GM19035 (cell line): ENCODE data around the gene CORO6.

Experiments used
- ATAC-seq: cut with Tn5 transposase; IDR thresholded peaks from one replicate; pipeline ENCODE4 v1.9.1; 2021; ENCODE audit not compliant: unreplicated experiment

Gene CORO6

GRCh38 chr17:29613856-29614255 is 8.9 kb downstream of the CORO6 start:
- no peak for ATAC-seq

GRCh38 chr17:29613352-29613837 is 9.3 kb downstream of the CORO6 start:
- no peak for ATAC-seq

DNA sequence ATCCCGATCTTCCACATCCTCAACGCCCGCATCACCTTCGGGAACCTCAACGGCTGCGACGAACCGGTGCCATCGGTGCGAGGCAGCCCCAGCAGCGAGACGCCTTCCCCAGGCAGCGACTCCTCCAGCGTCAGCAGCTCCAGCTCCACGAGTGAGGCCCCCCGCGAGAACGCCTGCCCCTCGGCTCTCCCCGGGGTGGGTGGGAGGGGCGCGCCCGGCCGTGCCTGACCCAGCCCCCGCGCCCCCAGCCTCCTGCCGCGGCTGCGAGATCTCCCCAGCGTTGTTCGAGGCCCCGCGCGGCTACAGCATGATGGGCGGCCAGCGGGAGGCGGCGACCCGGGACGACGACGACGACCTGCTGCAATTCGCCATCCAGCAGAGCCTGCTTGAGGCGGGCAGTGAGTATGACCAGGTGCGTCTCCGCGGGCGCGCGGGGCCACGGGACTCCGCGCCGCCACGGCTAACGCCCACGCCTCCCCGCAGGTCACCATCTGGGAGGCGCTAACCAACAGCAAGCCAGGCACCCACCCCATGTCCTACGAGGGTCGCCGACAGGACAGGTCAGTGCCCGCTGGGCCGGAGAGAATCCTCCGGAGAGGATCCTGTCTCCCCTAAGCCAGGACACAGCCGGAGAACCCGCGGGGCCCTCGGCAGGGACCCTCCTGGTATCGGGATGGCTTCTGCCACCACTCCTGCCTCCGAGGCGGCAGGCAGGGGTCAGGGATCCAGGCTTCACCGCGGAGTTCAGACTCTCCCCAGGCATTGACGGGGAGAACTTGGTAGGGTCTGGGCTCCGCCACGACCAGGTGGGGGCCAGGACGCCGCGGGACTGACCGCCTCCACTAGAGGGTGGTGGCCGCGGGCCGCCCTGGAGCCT is 10.1 kb downstream of the CORO6 start:
- no peak for ATAC-seq

DNA sequence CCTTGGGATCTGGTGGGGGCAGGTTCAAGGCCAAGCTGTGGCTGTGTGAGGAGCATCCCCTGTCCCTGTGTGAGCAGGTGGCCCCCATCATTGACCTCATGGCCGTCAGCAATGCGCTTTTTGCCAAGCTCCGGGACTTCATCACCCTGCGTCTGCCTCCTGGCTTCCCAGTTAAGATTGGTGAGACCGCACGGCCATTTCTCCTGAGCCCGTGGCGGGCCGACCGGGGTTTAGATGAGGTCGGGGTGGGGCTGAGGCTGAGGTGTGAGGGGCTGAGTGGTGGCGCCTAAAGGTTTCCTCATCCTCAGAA is 10.7 kb downstream of the CORO6 start:
- ATAC-seq = no peak

GRCh38 chr17:29611351-29612093 is 11.2 kb downstream of the CORO6 start:
- no peak for ATAC-seq

- no peak for ATAC-seq
These were observed 12.3 kb downstream of the CORO6 start for GRCh38 chr17:29610395-29610794.

GRCh38 chr17:29608986-29609385 is 13.7 kb downstream of the CORO6 start:
- ATAC-seq = no peak

DNA sequence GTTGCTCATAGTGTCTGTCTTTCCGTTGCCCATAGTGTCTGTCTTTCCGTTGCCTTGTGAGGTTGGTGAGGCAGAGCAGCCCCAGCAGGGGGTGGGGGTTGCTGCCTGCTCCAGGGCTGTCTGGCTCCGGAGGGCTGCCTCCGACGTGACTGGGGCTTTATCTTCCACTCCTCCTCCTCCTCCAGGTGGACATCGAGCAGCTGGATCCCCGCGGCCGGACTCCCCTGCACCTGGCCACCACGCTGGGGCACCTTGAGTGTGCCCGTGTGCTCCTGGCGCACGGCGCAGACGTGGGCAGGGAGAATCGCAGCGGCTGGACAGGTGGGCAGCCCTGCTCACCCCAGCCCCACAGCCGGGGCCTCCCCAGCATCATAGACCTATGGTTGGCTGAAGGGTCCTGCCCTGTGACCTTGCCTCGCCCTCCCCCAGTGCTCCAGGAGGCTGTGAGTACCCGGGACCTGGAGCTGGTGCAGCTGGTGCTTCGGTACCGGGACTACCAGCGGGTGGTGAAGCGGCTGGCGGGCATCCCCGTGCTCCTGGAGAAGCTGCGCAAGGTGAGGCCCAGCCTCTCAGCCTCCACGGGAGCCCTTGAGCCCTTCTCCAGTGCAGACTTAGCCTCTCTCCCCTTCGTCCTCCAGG is 15.0 kb downstream of the CORO6 start:
- ATAC-seq = no peak

DNA sequence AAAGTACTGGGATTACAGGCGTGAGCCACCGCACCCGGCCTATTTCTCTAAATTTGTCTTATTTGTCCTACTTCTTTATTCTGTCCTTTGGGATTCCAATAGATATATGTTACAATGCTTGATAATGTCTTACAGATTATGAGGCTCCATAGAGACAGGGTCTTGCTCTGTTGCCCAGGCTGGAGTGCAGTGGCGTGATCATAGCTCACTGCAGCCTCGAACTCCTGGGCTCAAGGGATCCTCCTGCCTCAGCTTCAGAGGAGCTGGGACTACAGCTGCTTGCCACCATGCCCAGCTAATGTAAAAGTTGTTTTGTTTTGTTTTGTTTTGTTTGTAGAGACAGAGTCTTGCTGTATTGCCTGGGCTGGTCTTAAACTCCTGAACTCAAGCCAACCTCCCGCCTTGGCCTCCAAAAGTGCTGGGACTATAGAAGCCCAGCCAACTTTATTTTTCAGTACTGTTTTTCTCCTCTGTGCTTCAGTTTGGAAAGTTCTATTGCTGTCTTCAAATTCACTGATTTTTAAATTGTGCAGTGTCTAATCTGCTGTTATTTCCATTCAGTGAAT is 19.5 kb downstream of the CORO6 start:
- no peak for ATAC-seq

DNA sequence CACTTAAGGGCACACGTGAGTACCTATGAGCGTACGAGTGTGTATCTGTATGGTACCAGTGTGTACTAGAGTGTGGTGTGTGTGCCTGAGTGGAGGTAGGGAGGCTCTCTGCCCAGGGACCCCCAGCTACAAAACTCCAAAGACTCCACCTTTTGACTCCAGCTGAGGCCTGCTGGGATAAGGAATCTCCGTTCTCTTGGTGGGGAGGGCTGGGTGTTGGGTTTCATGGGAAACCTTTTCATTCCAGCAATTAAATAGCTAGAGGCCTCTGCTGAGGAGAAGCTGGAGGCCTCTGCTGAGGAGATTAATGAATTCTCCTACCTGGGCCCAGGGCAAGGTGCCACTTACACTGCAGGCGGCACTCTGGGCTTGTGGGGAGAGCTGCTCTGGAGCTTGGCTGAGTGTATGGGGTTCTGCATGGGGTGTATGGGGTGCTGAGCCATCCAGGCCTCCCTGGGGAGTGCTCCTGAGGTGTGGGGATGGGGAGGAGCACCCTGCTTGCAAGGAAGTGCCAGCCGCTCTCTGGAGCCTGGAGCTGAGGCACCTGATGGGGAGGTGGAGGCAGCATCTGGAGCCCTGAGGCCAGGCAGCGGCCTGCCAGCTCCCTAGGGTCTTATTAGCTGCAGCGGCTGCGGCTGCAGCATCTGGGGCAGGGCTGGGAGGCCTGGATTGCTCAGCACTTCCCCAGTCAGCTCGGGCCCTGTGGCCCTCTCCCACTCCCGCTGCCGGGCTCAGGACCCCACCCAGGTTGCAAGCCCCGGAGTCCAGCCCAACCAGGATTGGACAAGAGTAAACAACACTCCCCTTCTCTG is 25.1 kb downstream of the CORO6 start:
- ATAC-seq = no peak

- no peak for ATAC-seq
These were observed 25.9 kb downstream of the CORO6 start for GRCh38 chr17:29596811-29597210.

GRCh38 chr17:29595943-29596774 is 26.6 kb downstream of the CORO6 start:
- no peak for ATAC-seq

DNA sequence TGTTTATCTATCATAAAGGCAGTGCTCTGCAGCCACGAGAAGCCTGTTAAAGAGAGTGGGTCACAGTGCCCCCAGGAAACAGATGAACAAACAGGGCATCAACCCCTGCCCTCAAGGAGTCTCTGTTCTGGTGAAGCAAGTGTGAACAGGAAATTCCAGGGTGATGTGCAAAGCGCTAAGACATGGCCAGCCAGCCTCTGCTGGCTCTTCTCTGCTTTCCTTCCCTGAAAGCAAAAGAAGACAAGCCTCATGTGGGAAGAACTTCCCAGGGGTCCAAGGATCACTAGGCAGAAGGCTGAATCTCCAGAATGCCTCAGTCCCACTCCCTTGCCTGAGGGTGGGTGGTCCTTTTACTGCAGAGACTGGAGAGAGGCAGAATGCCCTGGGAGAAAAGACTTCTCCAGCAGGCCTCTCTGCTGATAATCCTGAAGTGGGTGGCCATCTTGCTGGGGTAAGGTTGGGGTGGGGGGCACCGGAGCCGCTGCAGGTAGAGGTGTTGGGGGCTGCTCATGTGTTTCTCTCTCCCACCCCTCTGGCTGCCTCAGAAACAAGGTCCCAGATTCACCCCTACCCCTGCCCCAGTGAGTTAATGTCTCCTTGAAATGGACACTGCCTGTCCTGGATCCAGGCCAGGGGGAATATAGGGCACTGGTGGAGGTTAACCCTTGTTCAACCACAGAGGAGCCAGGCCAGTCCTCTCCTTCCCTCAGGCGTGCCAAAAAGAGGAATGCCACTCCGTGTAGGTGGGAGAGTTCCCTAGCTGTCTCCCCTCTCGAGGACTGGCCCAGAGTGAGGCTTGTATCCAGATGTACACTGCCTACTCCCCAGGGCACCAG is 27.4 kb downstream of the CORO6 start:
- no peak for ATAC-seq

GRCh38 chr17:29594519-29595090 is 28.1 kb downstream of the CORO6 start:
- ATAC-seq = no peak

DNA sequence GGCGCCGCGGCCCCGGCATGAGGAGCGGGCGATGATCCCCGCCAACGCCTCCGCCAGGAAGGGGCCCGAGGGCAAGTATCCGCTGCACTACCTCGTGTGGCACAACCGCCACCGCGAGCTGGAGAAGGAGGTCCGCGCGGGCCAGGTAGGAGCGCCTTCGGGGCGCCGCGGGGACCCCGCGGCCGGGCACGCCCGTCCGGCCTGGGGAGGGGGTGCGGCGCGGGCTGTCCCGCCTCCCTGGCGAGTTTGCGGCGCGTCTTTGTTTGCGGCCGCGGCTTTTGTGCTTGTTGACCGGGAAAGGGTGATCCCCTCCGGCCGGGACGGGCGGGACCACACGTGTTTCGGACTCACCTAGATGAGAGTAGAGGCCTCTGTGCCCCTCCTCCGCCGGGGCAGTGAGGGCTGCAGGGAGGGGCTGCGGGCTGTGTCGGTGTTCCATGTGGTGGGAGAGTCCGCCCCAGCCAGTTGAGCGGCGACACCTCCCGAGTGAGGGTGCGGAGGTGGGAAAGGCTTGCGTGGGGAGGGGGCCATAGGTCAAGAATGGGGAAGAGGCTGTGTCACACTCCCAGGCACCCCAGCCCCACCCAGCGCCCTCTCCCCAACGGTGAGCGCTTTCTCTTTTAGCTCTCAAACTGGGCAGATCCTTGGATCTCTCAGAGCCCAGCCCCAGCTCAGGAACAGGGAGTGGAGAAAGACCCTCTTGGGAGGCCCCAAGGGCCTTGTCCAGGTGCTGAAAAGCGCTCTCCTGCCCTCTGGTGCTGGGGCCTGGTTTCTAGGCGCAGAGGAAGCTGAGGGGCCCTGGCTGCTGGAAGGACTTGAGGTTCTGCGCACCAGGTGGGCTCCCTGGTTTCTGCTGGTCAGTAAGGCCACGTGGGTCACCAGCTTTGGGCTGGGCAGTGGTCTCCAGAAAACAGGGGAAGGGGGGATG is 28.9 kb downstream of the CORO6 start:
- no peak for ATAC-seq

DNA sequence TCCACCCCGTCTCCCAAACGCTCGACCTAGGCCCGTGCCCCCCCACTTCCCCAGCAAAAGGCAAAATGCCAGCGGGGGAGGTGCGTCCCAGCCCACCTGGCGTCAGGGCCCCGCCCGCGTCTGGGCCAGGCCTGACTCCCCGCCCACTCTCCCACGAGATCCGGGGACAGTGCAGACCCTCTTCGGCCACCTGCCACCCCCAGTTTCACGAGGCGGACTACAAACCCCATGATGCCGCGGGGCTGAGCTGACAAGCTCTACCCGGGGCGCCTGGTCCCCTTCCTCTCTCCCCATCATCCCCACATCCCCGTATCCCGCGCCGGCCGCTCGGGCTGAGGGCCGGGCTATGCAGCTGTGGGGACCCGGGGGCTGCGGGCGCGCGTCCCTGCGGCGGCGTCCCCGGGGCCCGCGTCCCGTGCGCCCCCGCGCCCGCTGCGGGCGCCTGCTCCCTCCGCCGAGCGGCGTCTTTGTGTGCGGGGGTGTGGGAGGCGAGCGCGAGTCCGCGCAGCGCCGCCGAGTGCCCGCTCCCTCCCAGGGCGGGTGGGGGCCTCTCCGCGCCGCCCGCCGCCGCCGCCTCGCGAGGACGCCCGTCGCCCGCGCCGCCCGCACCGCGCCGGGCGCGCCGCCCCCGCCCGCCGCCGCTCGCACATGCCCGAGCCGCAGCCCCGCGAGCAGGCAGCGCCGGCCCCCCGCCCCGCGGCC is 29.7 kb downstream of the CORO6 start, which contains the start of gene ANKRD13B:
Gene ANKRD13B, plus strand, starts transcription at position 283 of the 702 bp plus-strand sequence. CDS start 490 bp downstream, outside the sequence.
- ATAC-seq = no peak
